Vagina (tissue), 2 donors: ENCODE results near the gene CYP1A1. TPM values are rescaled to one million over a fixed set of nuclear protein-coding genes. Genes with fewer than 3 reads are reported as not detected.

Source experiments
- DNase-seq, 2 donors: peaks; one replicate each; pipeline ENCODE4 v3.0.0-alpha.2; 2017; ENCODE audit errors: extremely low spot score in 2 of 2
- H3K27ac ChIP-seq: fragments of 200-600 bp; sonication (generic); one replicate; pipeline ENCODE4 v1.5.1; 2019
- H3K27me3 ChIP-seq: fragments of 200-600 bp; sonication (generic); one replicate; pipeline ENCODE4 v1.5.1; 2019
- H3K36me3 ChIP-seq, 2 donors: fragments of 200-600 bp; sonication (generic); one replicate each; pipeline ENCODE4 v1.5.1; 2017 to 2019
- H3K4me1 ChIP-seq: fragments of 200-600 bp; sonication (generic); one replicate; pipeline ENCODE4 v1.5.1; 2019
- H3K4me3 ChIP-seq, 2 donors: fragments of 200-600 bp; sonication (generic); 1 replicate in 1 of 2; 2 replicates in 1 of 2; pipeline ENCODE4 v1.5.1; 2016 to 2019
- H3K9me3 ChIP-seq: fragments of 200-600 bp; sonication (generic); one replicate; pipeline ENCODE4 v1.5.1; 2019
- POLR2A ChIP-seq, 2 donors: fragments of 450-650 bp; IDR thresholded peaks; one replicate each; pipeline ENCODE4 v1.6.1; 2017; ENCODE audit warnings: antibody characterized with exemption in 2 of 2, mild to moderate bottlenecking in 2 of 2, moderate library complexity in 2 of 2
- POLR2AphosphoS5 ChIP-seq, 2 donors: sonication (generic); formaldehyde crosslinking; IDR thresholded peaks; one replicate each; pipeline ENCODE4 v1.9.0; 2017; ENCODE audit warnings: antibody characterized with exemption in 2 of 2, mild to moderate bottlenecking in 2 of 2, low read depth in 1 of 2; ENCODE audit not compliant: insufficient read depth in 1 of 2
- intact Hi-C: fragments of 100-400 bp; cut with DNase I; formaldehyde crosslinking; loops from one replicate; pipeline ENCODE4 v1.15.1; 2023
- total RNA-seq: library from RNA; depleted of rRNA; stranded (reverse); fragments of >200 nt; gene quantifications from one replicate; pipeline ENCODE4 v1.2.3, GENCODE V29; 2016
- TF ChIP-seq, protein P1 (sequence below), 3 experiments: fragments of 450-650 bp in 2 of 3; fragments of 200-600 bp in 1 of 3; sonication (generic) in 1 of 3; IDR thresholded peaks; one replicate each; pipeline ENCODE4 v1.5.1; 2017 to 2019; ENCODE audit warnings: antibody characterized with exemption in 3 of 3, mild to moderate bottlenecking in 2 of 3, moderate library complexity in 2 of 3

CYP1A1 gene
- total RNA-seq, 1 donor from 2014 or later = 1.5 TPM

DNA sequence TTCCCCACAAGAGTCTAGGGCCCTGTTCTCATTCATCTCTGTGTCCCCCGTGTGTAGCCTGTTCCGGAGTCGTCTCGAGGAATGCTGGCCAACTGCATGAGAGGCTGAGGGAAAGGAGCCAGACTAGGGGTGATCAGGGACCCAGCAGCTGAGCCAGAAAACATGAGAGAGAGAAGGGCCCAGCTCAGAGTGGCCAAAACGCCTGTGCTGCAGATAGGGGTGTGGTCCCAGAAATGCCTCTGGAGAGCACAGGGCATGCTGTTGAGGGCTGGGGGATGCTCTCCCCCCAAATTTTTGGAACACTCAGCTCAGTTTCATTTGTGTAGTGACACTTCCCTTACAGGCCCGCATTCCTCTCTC is 37.4 kb upstream of the CYP1A1 start:
- intact Hi-C loops = no loop called here
- no peak for DNase-seq
- Histone ChIP-seq H3K9me3 (no peaks in the 10 kb centered on the region), H3K4me1 (no peaks in the 10 kb centered on the region), H3K36me3 (no peaks in the 10 kb centered on the region), H3K27me3 (no peaks in the 10 kb centered on the region), H3K4me3 (no peak overlapping the region), H3K27ac (no peak overlapping the region)
- TF ChIP-seq POLR2A (IDR thresholded peaks at IDR 0.05) (no peak), POLR2AphosphoS5 (IDR thresholded peaks at IDR 0.05; ENCODE audit: insufficient read depth in 1 of 2, low read depth in 1 of 2) (no peak)
- TF ChIP-seq, protein P1, sequence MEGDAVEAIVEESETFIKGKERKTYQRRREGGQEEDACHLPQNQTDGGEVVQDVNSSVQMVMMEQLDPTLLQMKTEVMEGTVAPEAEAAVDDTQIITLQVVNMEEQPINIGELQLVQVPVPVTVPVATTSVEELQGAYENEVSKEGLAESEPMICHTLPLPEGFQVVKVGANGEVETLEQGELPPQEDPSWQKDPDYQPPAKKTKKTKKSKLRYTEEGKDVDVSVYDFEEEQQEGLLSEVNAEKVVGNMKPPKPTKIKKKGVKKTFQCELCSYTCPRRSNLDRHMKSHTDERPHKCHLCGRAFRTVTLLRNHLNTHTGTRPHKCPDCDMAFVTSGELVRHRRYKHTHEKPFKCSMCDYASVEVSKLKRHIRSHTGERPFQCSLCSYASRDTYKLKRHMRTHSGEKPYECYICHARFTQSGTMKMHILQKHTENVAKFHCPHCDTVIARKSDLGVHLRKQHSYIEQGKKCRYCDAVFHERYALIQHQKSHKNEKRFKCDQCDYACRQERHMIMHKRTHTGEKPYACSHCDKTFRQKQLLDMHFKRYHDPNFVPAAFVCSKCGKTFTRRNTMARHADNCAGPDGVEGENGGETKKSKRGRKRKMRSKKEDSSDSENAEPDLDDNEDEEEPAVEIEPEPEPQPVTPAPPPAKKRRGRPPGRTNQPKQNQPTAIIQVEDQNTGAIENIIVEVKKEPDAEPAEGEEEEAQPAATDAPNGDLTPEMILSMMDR (IDR thresholded peaks at IDR 0.05) = no peak

- Histone ChIP-seq H3K9me3 (no peaks in the 10 kb centered on the region), H3K27me3 (no peaks in the 10 kb centered on the region), H3K4me3 (no peak overlapping the region), H3K36me3 (no peaks in the 10 kb centered on the region), H3K4me1 (no peaks in the 10 kb centered on the region), H3K27ac (no peak overlapping the region)
- TF ChIP-seq POLR2A (IDR thresholded peaks at IDR 0.05) (no peak), POLR2AphosphoS5 (IDR thresholded peaks at IDR 0.05; ENCODE audit: insufficient read depth in 1 of 2, low read depth in 1 of 2) (no peak)
- TF ChIP-seq, protein P1 (IDR thresholded peaks at IDR 0.05) = no peak
- DNase-seq = no peak
- intact Hi-C loops = no loop called here
Observed at GRCh38 chr15:74758736-74759135, 33.4 kb upstream of the CYP1A1 start.

- no peak for DNase-seq
Observed at GRCh38 chr15:74754593-74755215, 29.4 kb upstream of the CYP1A1 start.

DNA sequence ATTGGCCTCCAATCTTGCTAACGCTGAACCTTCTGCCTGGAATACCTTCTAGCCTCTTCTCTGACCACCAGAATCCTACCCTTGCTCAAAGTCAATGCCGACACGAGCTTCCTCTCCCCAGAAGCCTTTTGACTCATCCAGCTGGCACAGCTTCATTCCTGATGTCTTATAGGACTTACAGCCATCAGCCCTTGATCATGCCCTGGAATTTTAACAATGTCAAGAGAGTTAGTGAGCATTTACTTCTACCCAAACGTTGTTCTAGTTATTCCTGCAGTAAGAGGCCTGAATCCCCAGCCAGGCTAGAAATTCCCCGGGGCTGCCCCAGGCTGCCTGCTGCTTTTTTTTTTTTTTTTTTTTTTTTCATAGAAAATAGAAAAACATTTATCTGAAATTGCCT is 27.2 kb upstream of the CYP1A1 start:
- Histone ChIP-seq H3K27ac (no peak overlapping the region), H3K4me3 (no peak overlapping the region), H3K4me1 (no peaks in the 10 kb centered on the region), H3K36me3 (no peaks in the 10 kb centered on the region), H3K27me3 (no peaks in the 10 kb centered on the region), H3K9me3 (no peaks in the 10 kb centered on the region)
- intact Hi-C loops = no loop called here
- DNase-seq = no peak
- TF ChIP-seq POLR2A (IDR thresholded peaks at IDR 0.05) (no peak), POLR2AphosphoS5 (IDR thresholded peaks at IDR 0.05; ENCODE audit: insufficient read depth in 1 of 2, low read depth in 1 of 2) (no peak)
- TF ChIP-seq, protein P1 (IDR thresholded peaks at IDR 0.05) = no peak

More at GRCh38 chr15:74754593-74755215, 29.4 kb upstream of the CYP1A1 start:
- no peak overlapping the region for H3K4me3 ChIP-seq
- no peaks in the 10 kb centered on the region for H3K9me3 ChIP-seq
- H3K27ac ChIP-seq = no peak overlapping the region
- H3K27me3 ChIP-seq = no peaks in the 10 kb centered on the region
- H3K4me1 ChIP-seq = no peaks in the 10 kb centered on the region
- H3K36me3 ChIP-seq = no peaks in the 10 kb centered on the region
- TF ChIP-seq, protein P1 (IDR thresholded peaks at IDR 0.05) = no peak
- TF ChIP-seq POLR2AphosphoS5 (IDR thresholded peaks at IDR 0.05; ENCODE audit: insufficient read depth in 1 of 2, low read depth in 1 of 2) (no peak), POLR2A (IDR thresholded peaks at IDR 0.05) (no peak)
- intact Hi-C loops = no loop called here

GRCh38 chr15:74752011-74752410 is 26.7 kb upstream of the CYP1A1 start:
- no peak for DNase-seq
- intact Hi-C loops = no loop called here
- Histone ChIP-seq H3K4me1 (no peaks in the 10 kb centered on the region), H3K27ac (no peak overlapping the region), H3K9me3 (no peaks in the 10 kb centered on the region), H3K36me3 (no peaks in the 10 kb centered on the region), H3K27me3 (no peaks in the 10 kb centered on the region), H3K4me3 (no peak overlapping the region)
- TF ChIP-seq POLR2A (IDR thresholded peaks at IDR 0.05) = no peak
- TF ChIP-seq, protein P1 (IDR thresholded peaks at IDR 0.05) = no peak
- no peak for TF ChIP-seq POLR2AphosphoS5 (IDR thresholded peaks at IDR 0.05; ENCODE audit: insufficient read depth in 1 of 2, low read depth in 1 of 2)
